GM12878 (cell line): ENCODE measurements around the gene THSD4.

Experiments used
- CEBPB ChIP-seq, 2 experiments: fragments of 150-350 bp in 1 of 2; IDR thresholded peaks; 2 replicates each; pipeline ENCODE4 v1.6.1; 2012 to 2014; ENCODE audit warnings: low read depth in 2 of 2, low read length in 2 of 2, borderline replicate concordance in 1 of 2, inconsistent platforms in 1 of 2
- CHD1 ChIP-seq: IDR thresholded peaks from 2 replicates; pipeline ENCODE4 v1.6.1; 2012; ENCODE audit warnings: low read depth, low read length, improper control_type of control experiment
- CTCF ChIP-seq, 3 experiments: IDR thresholded peaks in 2 of 3; conservative IDR thresholded peaks in 1 of 3; 2 replicates each; pipeline ENCODE4 v1.5.1; 2011; ENCODE audit warnings: low read depth in 3 of 3, low read length in 3 of 3, mild to moderate bottlenecking in 3 of 3, control low read depth in 2 of 3, moderate library complexity in 2 of 3, inconsistent platforms in 1 of 3, mixed read lengths in 1 of 3; ENCODE audit not compliant: control insufficient read depth in 2 of 3, insufficient read depth in 1 of 3; ENCODE audit errors: extremely low read depth in 1 of 3
- EZH2 ChIP-seq: IDR thresholded peaks from 2 replicates; pipeline ENCODE4 v1.6.1; 2012; ENCODE audit warnings: low read depth, mild to moderate bottlenecking, control low read depth, inconsistent platforms, low read length, borderline replicate concordance; ENCODE audit not compliant: control insufficient read depth
- HSF1 ChIP-seq: fragments of 150-350 bp; IDR thresholded peaks from 2 replicates; pipeline ENCODE4 v1.6.1; 2014; ENCODE audit warnings: mild to moderate bottlenecking, low read depth, low read length
- MEF2A ChIP-seq: IDR thresholded peaks from 2 replicates; pipeline ENCODE4 v1.6.1; 2011; ENCODE audit warnings: low read depth, mild to moderate bottlenecking, low read length, moderate library complexity; ENCODE audit not compliant: insufficient read depth
- MTA3 ChIP-seq: IDR thresholded peaks from 2 replicates; pipeline ENCODE4 v1.6.1; 2012; ENCODE audit warnings: low read length, inconsistent platforms, borderline replicate concordance
- MYB ChIP-seq: fragments of 150-350 bp; IDR thresholded peaks from 2 replicates; pipeline ENCODE4 v1.6.1; 2014; ENCODE audit warnings: mild to moderate bottlenecking, low read depth, low read length, borderline replicate concordance
- POLR2A ChIP-seq: IDR thresholded peaks from 2 replicates; pipeline ENCODE4 v1.6.1; 2011; ENCODE audit warnings: low read depth, mild to moderate bottlenecking, low read length
- RFX5 ChIP-seq: IDR thresholded peaks from 2 replicates; pipeline ENCODE4 v1.6.1; 2011; ENCODE audit warnings: low read depth, low read length, improper control_type of control experiment
- YY1 ChIP-seq: IDR thresholded peaks from 2 replicates; pipeline ENCODE4 v1.6.1; 2011; ENCODE audit warnings: low read depth, mild to moderate bottlenecking, low read length
- TF ChIP-seq, protein P1 (sequence below): fragments of 450-650 bp; IDR thresholded peaks from 2 replicates; pipeline ENCODE4 v1.6.1; 2017; ENCODE audit warnings: mild to moderate bottlenecking, moderate library complexity

- TF ChIP-seq HSF1 (no peak), CEBPB (IDR thresholded peaks at IDR 0.05; ENCODE audit: borderline replicate concordance in 1 of 2, low read depth in 2 of 2, low read length in 2 of 2) (no peak), CTCF (IDR thresholded peaks at IDR 0.05 in 2 of 3, conservative IDR thresholded peaks at IDR 0.05 in 1 of 3; ENCODE audit: control insufficient read depth in 2 of 3, extremely low read depth in 1 of 3, insufficient read depth in 1 of 3, low read depth in 3 of 3, low read length in 3 of 3) (no peak), MTA3 (no peak), YY1 (no peak), RFX5 (no peak), MYB (no peak), EZH2 (no peak), CHD1 (no peak), POLR2A (no peak), MEF2A (no peak)
- TF ChIP-seq, protein P1, sequence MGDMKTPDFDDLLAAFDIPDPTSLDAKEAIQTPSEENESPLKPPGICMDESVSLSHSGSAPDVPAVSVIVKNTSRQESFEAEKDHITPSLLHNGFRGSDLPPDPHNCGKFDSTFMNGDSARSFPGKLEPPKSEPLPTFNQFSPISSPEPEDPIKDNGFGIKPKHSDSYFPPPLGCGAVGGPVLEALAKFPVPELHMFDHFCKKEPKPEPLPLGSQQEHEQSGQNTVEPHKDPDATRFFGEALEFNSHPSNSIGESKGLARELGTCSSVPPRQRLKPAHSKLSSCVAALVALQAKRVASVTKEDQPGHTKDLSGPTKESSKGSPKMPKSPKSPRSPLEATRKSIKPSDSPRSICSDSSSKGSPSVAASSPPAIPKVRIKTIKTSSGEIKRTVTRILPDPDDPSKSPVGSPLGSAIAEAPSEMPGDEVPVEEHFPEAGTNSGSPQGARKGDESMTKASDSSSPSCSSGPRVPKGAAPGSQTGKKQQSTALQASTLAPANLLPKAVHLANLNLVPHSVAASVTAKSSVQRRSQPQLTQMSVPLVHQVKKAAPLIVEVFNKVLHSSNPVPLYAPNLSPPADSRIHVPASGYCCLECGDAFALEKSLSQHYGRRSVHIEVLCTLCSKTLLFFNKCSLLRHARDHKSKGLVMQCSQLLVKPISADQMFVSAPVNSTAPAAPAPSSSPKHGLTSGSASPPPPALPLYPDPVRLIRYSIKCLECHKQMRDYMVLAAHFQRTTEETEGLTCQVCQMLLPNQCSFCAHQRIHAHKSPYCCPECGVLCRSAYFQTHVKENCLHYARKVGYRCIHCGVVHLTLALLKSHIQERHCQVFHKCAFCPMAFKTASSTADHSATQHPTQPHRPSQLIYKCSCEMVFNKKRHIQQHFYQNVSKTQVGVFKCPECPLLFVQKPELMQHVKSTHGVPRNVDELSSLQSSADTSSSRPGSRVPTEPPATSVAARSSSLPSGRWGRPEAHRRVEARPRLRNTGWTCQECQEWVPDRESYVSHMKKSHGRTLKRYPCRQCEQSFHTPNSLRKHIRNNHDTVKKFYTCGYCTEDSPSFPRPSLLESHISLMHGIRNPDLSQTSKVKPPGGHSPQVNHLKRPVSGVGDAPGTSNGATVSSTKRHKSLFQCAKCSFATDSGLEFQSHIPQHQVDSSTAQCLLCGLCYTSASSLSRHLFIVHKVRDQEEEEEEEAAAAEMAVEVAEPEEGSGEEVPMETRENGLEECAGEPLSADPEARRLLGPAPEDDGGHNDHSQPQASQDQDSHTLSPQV, result no peak
Measured at GRCh38 chr15:71160976-71161375, 45.7 kb downstream of the THSD4 start.
